Endothelial cell of coronary artery (primary cell): ENCODE measurements around the gene LRRC8C. TPM values are rescaled to one million over a fixed set of nuclear protein-coding genes. Genes with fewer than 3 reads are reported as not detected.

ENCODE experiments used
- total RNA-seq: library from RNA; depleted of rRNA; stranded (reverse); fragments of >200 nt; gene quantifications from 2 replicates; pipeline ENCODE4 v1.2.3, GENCODE V29; 2014

The LRRC8C gene
- total RNA-seq, result 15.9 and 16.5 TPM in 2 replicates

DNA sequence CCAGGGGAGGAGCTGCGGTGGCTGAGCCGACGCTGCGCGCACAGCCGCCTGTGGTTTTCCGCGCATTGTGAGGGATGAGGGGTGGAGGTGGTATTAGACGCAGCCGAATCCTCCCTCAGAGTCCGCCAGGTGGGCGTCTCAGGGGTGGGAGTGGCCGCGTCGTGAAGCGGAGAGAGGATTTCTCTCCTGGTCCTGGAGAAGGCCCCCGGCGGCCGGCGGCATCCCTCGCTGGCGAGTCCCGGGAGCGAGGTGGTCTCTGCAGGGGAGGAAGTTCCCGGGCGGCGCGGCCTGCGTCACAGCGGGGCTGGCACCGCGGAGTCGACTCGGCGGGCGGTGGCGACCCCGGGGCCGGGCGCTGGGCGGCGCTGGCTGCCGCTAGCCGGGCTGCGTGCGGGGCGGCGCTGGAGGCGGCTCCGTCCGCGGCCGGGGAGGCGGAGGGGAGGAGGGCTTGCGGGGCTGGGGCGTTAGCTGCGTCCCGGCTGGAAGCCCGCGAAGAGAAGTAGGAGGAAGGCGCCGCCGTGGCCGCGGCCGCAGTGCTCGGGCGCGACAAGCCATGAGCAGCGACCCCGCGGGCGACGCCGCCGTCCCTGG, at the start of gene LRRC8C:
Gene LRRC8C, plus strand, starts transcription at position 464 of the 591 bp plus-strand sequence. CDS start 53,354 bp downstream, outside the sequence.

Other genes starting within 250 kb of the LRRC8C start
- 7.2 and 10.0 TPM in 2 replicates for gene LRRC8B, start 108.3 kb upstream of the LRRC8C start, total RNA-seq
- 13.0 and 25.0 TPM in 2 replicates for gene LRRC8D, start 187.9 kb downstream of the LRRC8C start, total RNA-seq